Tibial nerve (tissue), 3 donors: Measurements from ENCODE around the gene AIFM3.

ENCODE experiments used
- CTCF ChIP-seq, 5 experiments: fragments of 200-600 bp in 3 of 5; fragments of 450-650 bp in 2 of 5; sonication (generic) in 3 of 5; IDR thresholded peaks; one replicate each; pipeline ENCODE4 v1.5.1; 2016 to 2019; ENCODE audit warnings: antibody characterized with exemption in 5 of 5, mild to moderate bottlenecking in 3 of 5, moderate library complexity in 2 of 5
- POLR2A ChIP-seq, 2 donors: fragments of 450-650 bp; IDR thresholded peaks; one replicate each; pipeline ENCODE4 v1.6.1; 2017; ENCODE audit warnings: antibody characterized with exemption in 2 of 2, mild to moderate bottlenecking in 2 of 2, moderate library complexity in 2 of 2

- TF ChIP-seq CTCF (IDR thresholded peaks at IDR 0.05), result no peak
- no peak for TF ChIP-seq POLR2A (IDR thresholded peaks at IDR 0.05)
These were observed 11.4 kb downstream of the AIFM3 start for GRCh38 chr22:20978419-20978818.
